Body of pancreas (tissue), 4 donors: ENCODE data around the gene BZW1. TPM values are rescaled to one million over a fixed set of nuclear protein-coding genes. Genes with fewer than 3 reads are reported as not detected.

Source experiments
- ATAC-seq: fragments of 150-250 bp; one replicate; pipeline ENCODE4 v1.9.1; 2016
- DNase-seq, 4 donors: peaks; one replicate each; pipeline ENCODE4 v3.0.0-alpha.2; 2019
- H3K27ac ChIP-seq, 4 donors: fragments of 200-600 bp; sonication (generic); 1 replicate in 3 of 4; 2 replicates in 1 of 4; pipeline versions ENCODE4 v1.5.1 to v1.6.1; 2016 to 2019; ENCODE audit warnings: mild to moderate bottlenecking in 1 of 4, mixed read lengths in 1 of 4, moderate library complexity in 1 of 4
- H3K27me3 ChIP-seq, 2 donors: fragments of 200-600 bp; sonication (generic); one replicate each; pipeline ENCODE4 v1.6.0; 2016; ENCODE audit warnings: mild to moderate bottlenecking in 1 of 2
- H3K36me3 ChIP-seq, 2 donors: fragments of 200-600 bp; sonication (generic); replicated peaks in 1 of 2; 2 replicates each; pipeline ENCODE4 v1.5.1; 2016; ENCODE audit warnings: low read depth in 2 of 2; ENCODE audit not compliant: insufficient read depth in 1 of 2
- H3K4me1 ChIP-seq: fragments of 200-600 bp; sonication (generic); one replicate; pipeline ENCODE4 v1.6.0; 2016
- H3K4me3 ChIP-seq, 2 donors: fragments of 200-600 bp; sonication (generic); 1 replicate in 1 of 2; 2 replicates in 1 of 2; pipeline ENCODE4 v1.5.1; 2016 to 2019
- H3K9me3 ChIP-seq, 3 donors: fragments of 200-600 bp; sonication (generic); 1 replicate in 2 of 3; 2 replicates in 1 of 3; pipeline ENCODE4 v1.5.1; 2016
- POLR2A ChIP-seq, 3 donors: fragments of 450-650 bp; IDR thresholded peaks; one replicate each; pipeline ENCODE4 v1.6.1; 2016; ENCODE audit warnings: antibody characterized with exemption in 3 of 3, mild to moderate bottlenecking in 2 of 3
- WGBS, 2 donors: methylation state at CpG; one replicate each; pipeline ENCODE4 v1.1.5; 2017; 5-methylcytosine and 5-hydroxymethylcytosine counted together
- intact Hi-C: fragments of 100-400 bp; cut with DNase I; formaldehyde crosslinking; loops from one replicate; pipeline ENCODE4 v1.15.1; 2023
- total RNA-seq, 2 donors: library from RNA; depleted of rRNA; stranded (reverse); fragments of >200 nt; gene quantifications; one replicate each; pipeline ENCODE4 v1.1.0, GENCODE V29; 2016
- TF ChIP-seq, protein P1 (sequence below), 7 experiments: fragments of 450-650 bp in 4 of 7; fragments of 200-600 bp in 3 of 7; sonication (generic) in 3 of 7; IDR thresholded peaks; one replicate each; pipeline ENCODE4 v1.5.1; 2016 to 2019; ENCODE audit warnings: antibody characterized with exemption in 7 of 7

Gene BZW1
- 10 to 100 TPM; 45.4 to 88.3 TPM for total RNA-seq

DNA sequence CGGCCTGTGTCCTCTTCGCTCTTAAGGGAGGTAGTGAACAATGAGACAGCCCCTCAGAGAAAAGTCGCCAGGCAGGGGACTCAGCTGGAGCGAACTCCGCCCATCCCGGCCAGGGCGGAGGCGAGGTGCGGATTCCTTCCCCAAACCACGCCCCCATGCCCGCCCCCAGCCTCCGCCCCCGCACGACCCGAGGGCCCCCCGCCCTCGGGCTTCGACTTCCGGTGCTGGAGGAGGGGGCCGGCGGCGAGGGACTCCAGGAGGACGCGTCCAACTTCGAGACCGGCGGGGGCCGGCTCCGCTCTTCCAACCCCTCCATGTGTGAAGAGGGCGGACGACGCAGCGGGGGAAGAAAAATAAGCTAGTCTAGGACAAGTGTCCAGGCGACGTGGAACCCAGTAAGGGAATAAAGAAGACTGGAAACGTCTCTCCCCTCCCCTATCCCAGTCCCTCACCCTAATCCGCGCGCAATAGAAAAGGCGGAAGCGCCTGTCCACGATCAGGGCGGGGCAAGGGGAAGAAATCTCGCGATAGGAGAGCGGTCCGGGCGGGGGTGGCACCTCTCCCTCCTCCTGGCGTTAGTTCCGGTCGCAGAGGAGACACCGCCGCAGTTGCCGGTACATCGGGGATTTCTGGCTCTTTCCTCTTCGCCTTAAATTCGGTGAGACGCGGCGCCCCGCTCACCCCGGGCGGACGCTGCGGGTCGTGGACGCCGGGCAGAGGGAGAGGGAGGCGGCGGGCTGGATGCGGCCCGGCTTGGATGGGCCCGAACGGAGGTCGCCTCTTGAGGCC is at the start of gene BZW1:
BZW1 (plus strand) TSS at position 578 of the 789 bp plus-strand sequence. CDS start 1,308 bp downstream, outside the sequence.
- peaks cover 36% of the 10 kb centered on the region for H3K4me1 ChIP-seq
- DNase-seq (peak; percentile 95 to 96 (median 96)), ATAC-seq (peak; percentile 93)
- H3K9me3 ChIP-seq = no peaks in the 10 kb centered on the region
- no peaks in the 10 kb centered on the region for H3K27me3 ChIP-seq
- H3K4me3 ChIP-seq = peak within 1 kb of the TSS; percentile 91 to 99
- WGBS, 2 donors = 1% methylated on average over 45 to 75 of the region's 75 CpGs
- peaks cover 2 to 15% of the 10 kb centered on the region in 2 donors for H3K36me3 ChIP-seq
- peak; percentile 92 to 97 (median 96) for TF ChIP-seq POLR2A (IDR thresholded peaks at IDR 0.05)
- TF ChIP-seq, protein P1, sequence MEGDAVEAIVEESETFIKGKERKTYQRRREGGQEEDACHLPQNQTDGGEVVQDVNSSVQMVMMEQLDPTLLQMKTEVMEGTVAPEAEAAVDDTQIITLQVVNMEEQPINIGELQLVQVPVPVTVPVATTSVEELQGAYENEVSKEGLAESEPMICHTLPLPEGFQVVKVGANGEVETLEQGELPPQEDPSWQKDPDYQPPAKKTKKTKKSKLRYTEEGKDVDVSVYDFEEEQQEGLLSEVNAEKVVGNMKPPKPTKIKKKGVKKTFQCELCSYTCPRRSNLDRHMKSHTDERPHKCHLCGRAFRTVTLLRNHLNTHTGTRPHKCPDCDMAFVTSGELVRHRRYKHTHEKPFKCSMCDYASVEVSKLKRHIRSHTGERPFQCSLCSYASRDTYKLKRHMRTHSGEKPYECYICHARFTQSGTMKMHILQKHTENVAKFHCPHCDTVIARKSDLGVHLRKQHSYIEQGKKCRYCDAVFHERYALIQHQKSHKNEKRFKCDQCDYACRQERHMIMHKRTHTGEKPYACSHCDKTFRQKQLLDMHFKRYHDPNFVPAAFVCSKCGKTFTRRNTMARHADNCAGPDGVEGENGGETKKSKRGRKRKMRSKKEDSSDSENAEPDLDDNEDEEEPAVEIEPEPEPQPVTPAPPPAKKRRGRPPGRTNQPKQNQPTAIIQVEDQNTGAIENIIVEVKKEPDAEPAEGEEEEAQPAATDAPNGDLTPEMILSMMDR (IDR thresholded peaks at IDR 0.05) = peak in 2 of 7 experiments; percentile 2 to 12
- peak within 1 kb of the TSS; percentile 90 to 99 (median 96) for H3K27ac ChIP-seq
- intact Hi-C loops = loop anchor here (10.0 kb wide), 1 partner anchor 97 kb away; no protein-coding TSS in a partner anchor

DNA sequence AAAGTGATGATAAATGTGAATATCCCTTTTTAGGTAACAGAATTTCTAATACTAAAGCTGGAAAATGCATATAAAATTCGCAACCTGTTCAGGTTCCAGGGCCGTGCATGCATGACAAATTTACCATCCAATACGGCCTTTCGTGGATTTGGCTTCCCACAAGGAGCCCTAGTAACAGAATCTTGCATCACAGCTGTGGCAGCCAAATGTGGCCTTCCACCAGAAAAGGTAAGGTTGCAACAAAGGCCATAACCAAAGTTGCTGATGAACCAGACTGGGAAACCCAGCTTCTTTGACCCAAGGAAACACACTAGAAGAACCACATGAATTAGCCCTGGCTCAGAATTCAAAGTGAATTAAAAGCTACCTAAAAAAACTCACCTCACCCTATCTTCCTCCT is 49.6 kb upstream of the BZW1 start:
- no peak overlapping the region for H3K4me3 ChIP-seq
- no peaks in the 10 kb centered on the region for H3K27me3 ChIP-seq
- intact Hi-C loops = no loop called here
- no peak for DNase-seq
- H3K9me3 ChIP-seq = no peaks in the 10 kb centered on the region
- 79 to 80% methylated on average over 4 of the region's 4 CpGs for WGBS, 2 donors
- no peak for ATAC-seq
- H3K4me1 ChIP-seq = no peaks in the 10 kb centered on the region
- TF ChIP-seq, protein P1 (IDR thresholded peaks at IDR 0.05) = no peak
- TF ChIP-seq POLR2A (IDR thresholded peaks at IDR 0.05) = no peak
- H3K27ac ChIP-seq = no peak overlapping the region
- H3K36me3 ChIP-seq = no peaks in the 10 kb centered on the region

DNA sequence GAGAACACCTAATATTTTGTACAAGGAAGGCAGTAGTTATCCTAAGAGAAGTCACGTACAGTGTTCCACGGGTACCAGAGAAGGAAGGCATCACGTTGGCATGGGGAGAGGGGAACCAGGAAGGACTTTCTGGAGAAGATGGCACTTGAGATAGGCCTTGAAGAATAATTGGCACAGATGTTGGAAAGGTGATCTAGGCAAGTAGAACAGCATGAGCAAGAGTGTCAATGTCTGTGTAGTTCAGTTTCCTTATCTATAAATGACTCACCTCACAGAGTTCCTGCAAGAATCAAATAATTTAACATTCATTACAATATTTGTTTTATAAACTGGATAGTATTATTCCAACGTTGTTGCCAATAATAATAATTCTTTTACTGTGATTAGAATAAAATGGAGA is 48.3 kb upstream of the BZW1 start:
- TF ChIP-seq, protein P1 (IDR thresholded peaks at IDR 0.05) = no peak
- TF ChIP-seq POLR2A (IDR thresholded peaks at IDR 0.05) = no peak
- H3K36me3 ChIP-seq = no peaks in the 10 kb centered on the region
- ATAC-seq (no peak), DNase-seq (no peak)
- intact Hi-C loops = no loop called here
- no peak overlapping the region for H3K27ac ChIP-seq
- H3K4me3 ChIP-seq = no peak overlapping the region
- H3K27me3 ChIP-seq = no peaks in the 10 kb centered on the region
- no peaks in the 10 kb centered on the region for H3K4me1 ChIP-seq
- WGBS, 2 donors = 63 to 76% methylated on average over 4 of the region's 4 CpGs
- H3K9me3 ChIP-seq = no peaks in the 10 kb centered on the region

- intact Hi-C loops = no loop called here
- 81% methylated on average over 2 of the region's 2 CpGs for WGBS, 2 donors
Observed at GRCh38 chr2:200765139-200765951, 46.4 kb upstream of the BZW1 start.

More at GRCh38 chr2:200765139-200765951, 46.4 kb upstream of the BZW1 start:
- no peaks in the 10 kb centered on the region for H3K9me3 ChIP-seq
- peak; percentile 56 for ATAC-seq
- DNase-seq = peak in 1 of 4 donors; percentile 24
- TF ChIP-seq, protein P1 (IDR thresholded peaks at IDR 0.05) = no peak
- no peak for TF ChIP-seq POLR2A (IDR thresholded peaks at IDR 0.05)
- no peaks in the 10 kb centered on the region for H3K27me3 ChIP-seq
- H3K27ac ChIP-seq = no peak overlapping the region
- no peaks in the 10 kb centered on the region for H3K4me1 ChIP-seq
- H3K36me3 ChIP-seq = no peaks in the 10 kb centered on the region
- H3K4me3 ChIP-seq = no peak overlapping the region
